ENCODE results near the gene GXYLT2. TPM values are rescaled to one million over a fixed set of nuclear protein-coding genes. Genes with fewer than 3 reads are reported as not detected.

The GXYLT2 gene
- total RNA-seq, 4 donors from 2014 or later: 1.5 to 12.5 (median 7.5) TPM

DNA sequence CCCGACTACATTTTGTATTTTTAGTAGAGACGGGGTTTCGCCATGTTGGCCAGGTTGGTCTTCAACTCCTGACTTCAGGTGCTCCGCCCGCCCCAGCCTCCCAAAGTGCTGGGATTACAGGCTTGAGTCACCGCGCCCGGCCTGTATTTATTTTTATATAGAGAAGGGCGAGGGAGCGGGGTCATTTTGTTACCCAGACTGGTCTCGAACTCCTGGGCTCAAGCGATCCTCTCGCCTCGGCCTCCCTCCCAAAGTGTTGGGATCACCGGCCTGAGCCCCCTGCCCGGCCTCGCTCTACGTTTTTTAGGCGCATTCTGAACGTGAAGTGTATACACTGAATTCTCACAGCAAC lies 108.3 kb downstream of the GXYLT2 start:
- in situ Hi-C loops (cut with MboI; ENCODE audit: low pct_ligation_motif_present in 1 of 4, low pct_unique_long_range_greater_than_20kb in 1 of 4, low sequenced_read_pairs in 3 of 4): no loop called here
- H3K4me1 ChIP-seq: peaks cover 20 to 43% (median 36%) of the 10 kb centered on the region in 4 donors
- peaks cover 0 to 8% (median 0%) of the 10 kb centered on the region in 4 donors for H3K36me3 ChIP-seq
- 77 to 88% methylated on average over 5 to 20 of the region's 20 CpGs for WGBS, 2 donors (ENCODE audit: low coverage in 1 of 2)
- TF ChIP-seq, protein P1, sequence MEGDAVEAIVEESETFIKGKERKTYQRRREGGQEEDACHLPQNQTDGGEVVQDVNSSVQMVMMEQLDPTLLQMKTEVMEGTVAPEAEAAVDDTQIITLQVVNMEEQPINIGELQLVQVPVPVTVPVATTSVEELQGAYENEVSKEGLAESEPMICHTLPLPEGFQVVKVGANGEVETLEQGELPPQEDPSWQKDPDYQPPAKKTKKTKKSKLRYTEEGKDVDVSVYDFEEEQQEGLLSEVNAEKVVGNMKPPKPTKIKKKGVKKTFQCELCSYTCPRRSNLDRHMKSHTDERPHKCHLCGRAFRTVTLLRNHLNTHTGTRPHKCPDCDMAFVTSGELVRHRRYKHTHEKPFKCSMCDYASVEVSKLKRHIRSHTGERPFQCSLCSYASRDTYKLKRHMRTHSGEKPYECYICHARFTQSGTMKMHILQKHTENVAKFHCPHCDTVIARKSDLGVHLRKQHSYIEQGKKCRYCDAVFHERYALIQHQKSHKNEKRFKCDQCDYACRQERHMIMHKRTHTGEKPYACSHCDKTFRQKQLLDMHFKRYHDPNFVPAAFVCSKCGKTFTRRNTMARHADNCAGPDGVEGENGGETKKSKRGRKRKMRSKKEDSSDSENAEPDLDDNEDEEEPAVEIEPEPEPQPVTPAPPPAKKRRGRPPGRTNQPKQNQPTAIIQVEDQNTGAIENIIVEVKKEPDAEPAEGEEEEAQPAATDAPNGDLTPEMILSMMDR (IDR thresholded peaks at IDR 0.05): no peak
- no peak for TF ChIP-seq EP300 (IDR thresholded peaks at IDR 0.05; ENCODE audit: low read depth)
- no peak for TF ChIP-seq POLR2A (IDR thresholded peaks at IDR 0.05)
- no peak for TF ChIP-seq POLR2AphosphoS5 (IDR thresholded peaks at IDR 0.05)
- H3K4me3 ChIP-seq: peak overlapping the region; percentile 17 to 93 (median 75)
- intact Hi-C loops (cut with DNase I; ENCODE audit: low total_unique reads): loop anchor here (5.0 kb wide), 2 partner anchors 149 to 1794 kb away; partner anchors contain the start of gene SHQ1
- H3K27ac ChIP-seq: peak overlapping the region; percentile 96 to 99 (median 98)
- no peaks in the 10 kb centered on the region for H3K27me3 ChIP-seq
- no peaks in the 10 kb centered on the region for H3K9me3 ChIP-seq
- DNase-seq: peak; percentile 61

DNA sequence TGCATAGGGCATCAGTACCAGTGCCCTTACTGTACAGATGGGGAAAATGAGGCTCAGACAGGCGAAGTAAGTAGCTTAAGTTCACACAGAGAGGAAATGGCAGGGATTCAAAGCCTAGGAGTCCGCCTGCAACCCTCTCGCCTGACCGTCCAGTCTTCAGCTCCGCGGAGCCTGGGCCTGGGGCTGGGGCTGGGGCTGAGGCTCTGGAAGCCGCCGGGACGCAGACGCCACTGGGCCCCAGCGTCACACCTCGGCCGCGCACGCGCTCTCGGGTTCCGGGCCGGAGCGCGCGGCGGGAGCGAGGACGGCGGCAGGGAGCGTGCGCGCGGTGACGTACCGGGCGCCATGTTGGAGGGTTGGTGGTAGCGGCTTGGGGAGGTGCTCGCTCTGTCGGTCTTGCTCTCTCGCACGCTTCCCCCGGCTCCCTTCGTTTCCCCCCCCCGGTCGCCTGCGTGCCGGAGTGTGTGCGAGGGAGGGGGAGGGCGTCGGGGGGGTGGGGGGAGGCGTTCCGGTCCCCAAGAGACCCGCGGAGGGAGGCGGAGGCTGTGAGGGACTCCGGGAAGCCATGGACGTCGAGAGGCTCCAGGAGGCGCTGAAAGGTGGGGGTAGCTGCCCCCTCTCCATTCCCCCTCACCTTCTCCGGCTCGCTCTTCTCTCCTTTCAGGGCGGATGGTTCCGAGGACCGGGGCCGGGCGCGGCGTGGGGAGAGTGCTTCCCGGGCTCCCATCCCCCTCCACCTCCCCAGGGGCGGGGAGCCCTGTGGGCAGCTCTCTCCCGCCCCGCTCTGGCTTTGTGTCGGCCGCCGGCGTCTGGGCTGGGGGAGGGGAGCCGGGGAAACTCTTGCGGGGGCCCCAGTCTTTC lies 108.9 kb downstream of the GXYLT2 start, which contains the start of gene PPP4R2:
PPP4R2 (plus strand) TSS at position 339 of the 861 bp plus-strand sequence; CDS start at position 566, 227 bp downstream.
- in situ Hi-C loops (cut with MboI; ENCODE audit: low pct_ligation_motif_present in 1 of 4, low pct_unique_long_range_greater_than_20kb in 1 of 4, low sequenced_read_pairs in 3 of 4): no loop called here
- TF ChIP-seq, protein P1 (IDR thresholded peaks at IDR 0.05): no peak
- peak; percentile 83 to 97 (median 93) for TF ChIP-seq POLR2AphosphoS5 (IDR thresholded peaks at IDR 0.05)
- TF ChIP-seq POLR2A (IDR thresholded peaks at IDR 0.05): peak; percentile 84
- TF ChIP-seq EP300 (IDR thresholded peaks at IDR 0.05; ENCODE audit: low read depth): no peak
- 1% methylated on average over 57 of the region's 75 CpGs; no CpG with 5 or more reads in 1 of the 2 donors for WGBS, 2 donors (ENCODE audit: low coverage in 1 of 2)
- intact Hi-C loops (cut with DNase I; ENCODE audit: low total_unique reads): loop anchor here (5.0 kb wide), 2 partner anchors 149 to 1794 kb away; partner anchors contain the start of gene SHQ1
- peak; percentile 90 for DNase-seq
- Histone ChIP-seq H3K4me3 (peak within 1 kb of the TSS; percentile 74 to 93 (median 76)), H3K4me1 (peaks cover 20 to 49% (median 37%) of the 10 kb centered on the region in 4 donors), H3K36me3 (peaks cover 0 to 12% (median 0%) of the 10 kb centered on the region in 4 donors), H3K27me3 (no peaks in the 10 kb centered on the region), H3K27ac (peak within 1 kb of the TSS; percentile 96 to 99 (median 98)), H3K9me3 (no peaks in the 10 kb centered on the region)

DNA sequence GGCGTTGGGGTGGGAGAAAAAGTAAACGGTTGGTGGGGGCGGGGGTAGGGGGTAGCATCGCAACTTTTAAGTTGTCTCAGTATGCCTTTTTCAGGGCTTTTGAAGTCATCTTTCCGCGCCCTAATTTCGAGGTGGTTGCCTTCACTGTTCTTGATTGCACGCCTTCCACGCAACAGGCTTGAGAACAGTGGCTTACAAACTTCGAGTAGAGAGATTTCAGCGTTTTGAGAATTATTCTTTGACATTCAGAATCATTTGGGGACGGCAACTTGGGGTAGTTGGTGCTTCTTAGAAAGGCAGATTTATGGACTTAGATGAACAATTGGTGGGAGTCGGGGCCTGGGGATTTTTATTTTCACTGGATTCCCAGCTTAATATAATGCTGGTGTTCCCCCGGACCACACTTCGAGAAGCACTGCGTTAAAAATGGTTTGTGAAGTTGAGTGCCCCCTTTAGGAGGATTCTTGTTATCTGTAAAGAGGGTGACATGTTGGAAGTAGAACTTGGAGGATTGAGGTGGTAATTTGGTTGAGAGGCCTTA lies 109.6 kb downstream of the GXYLT2 start:
- DNase-seq: peak; percentile 18
- no peaks in the 10 kb centered on the region for H3K27me3 ChIP-seq
- WGBS, 2 donors (ENCODE audit: low coverage in 1 of 2): 0% methylated on average over 5 to 16 of the region's 16 CpGs
- H3K9me3 ChIP-seq: no peaks in the 10 kb centered on the region
- H3K4me3 ChIP-seq: peak overlapping the region; percentile 74 to 93 (median 76)
- peak overlapping the region; percentile 96 to 99 (median 98) for H3K27ac ChIP-seq
- no peak for TF ChIP-seq POLR2A (IDR thresholded peaks at IDR 0.05)
- TF ChIP-seq, protein P1 (IDR thresholded peaks at IDR 0.05): peak; percentile 27 to 47 (median 40)
- in situ Hi-C loops (cut with MboI; ENCODE audit: low pct_ligation_motif_present in 1 of 4, low pct_unique_long_range_greater_than_20kb in 1 of 4, low sequenced_read_pairs in 3 of 4) (no loop called here), intact Hi-C loops (cut with DNase I; ENCODE audit: low total_unique reads) (loop anchor here (5.0 kb wide), 2 partner anchors 150 to 1795 kb away; partner anchors contain the start of gene SHQ1)
- H3K36me3 ChIP-seq: peaks cover 0 to 12% (median 0%) of the 10 kb centered on the region in 4 donors
- H3K4me1 ChIP-seq: peaks cover 23 to 57% (median 43%) of the 10 kb centered on the region in 4 donors

DNA sequence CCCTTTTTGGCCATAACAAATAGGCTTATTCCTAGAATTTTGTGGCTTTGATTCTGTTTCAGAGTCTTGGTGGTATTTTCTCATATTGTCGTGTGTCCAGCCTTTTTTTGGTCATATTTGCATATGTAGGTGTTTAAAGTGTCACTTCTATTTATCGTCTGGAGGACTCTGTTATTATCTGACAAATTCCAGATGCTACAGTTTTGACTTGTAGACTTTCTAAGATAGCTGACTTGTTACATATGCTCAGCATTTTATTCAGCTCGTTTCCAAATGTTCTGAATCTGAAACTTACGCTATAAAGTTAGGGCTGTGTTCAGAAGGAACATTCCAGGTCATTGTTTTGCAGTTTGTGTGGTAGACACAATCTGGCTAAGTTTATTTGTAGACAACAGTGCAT lies 110.6 kb downstream of the GXYLT2 start:
- DNase-seq: no peak
- H3K4me1 ChIP-seq: peaks cover 23 to 65% (median 45%) of the 10 kb centered on the region in 4 donors
- TF ChIP-seq, protein P1 (IDR thresholded peaks at IDR 0.05): no peak
- peak in 1 of 3 donors; percentile 19 for TF ChIP-seq POLR2AphosphoS5 (IDR thresholded peaks at IDR 0.05)

More for the DNA sequence above, 110.6 kb downstream of the GXYLT2 start:
- Histone ChIP-seq H3K4me3 (peak overlapping the region; percentile 5 to 93 (median 75)), H3K27ac (peak overlapping the region; percentile 96 to 99 (median 98)), H3K27me3 (no peaks in the 10 kb centered on the region), H3K36me3 (peaks cover 0 to 12% (median 0%) of the 10 kb centered on the region in 4 donors), H3K9me3 (no peaks in the 10 kb centered on the region)
- WGBS, 2 donors (ENCODE audit: low coverage in 1 of 2): 11 to 14% methylated on average over 3 to 4 of the region's 4 CpGs
- in situ Hi-C loops (cut with MboI; ENCODE audit: low pct_ligation_motif_present in 1 of 4, low pct_unique_long_range_greater_than_20kb in 1 of 4, low sequenced_read_pairs in 3 of 4): no loop called here
- intact Hi-C loops (cut with DNase I; ENCODE audit: low total_unique reads): loop anchor here (5.0 kb wide), 2 partner anchors 151 to 1796 kb away; partner anchors contain the start of gene SHQ1

Data from transverse colon (tissue), 4 donors.